Gastroesophageal sphincter (tissue), 4 donors: ENCODE data around the gene RPE. TPM values are rescaled to one million over a fixed set of nuclear protein-coding genes. Genes with fewer than 3 reads are reported as not detected.

Source experiments
- ATAC-seq: fragments of 150-250 bp; one replicate; pipeline ENCODE4 v1.9.1; 2016; ENCODE audit warnings: mild to moderate bottlenecking, moderate library complexity
- H3K27ac ChIP-seq, 4 donors: fragments of 200-600 bp; sonication (generic) in 3 of 4; 1 replicate in 3 of 4; 2 replicates in 1 of 4; pipeline ENCODE4 v1.5.1; 2016 to 2019
- H3K27me3 ChIP-seq: fragments of 200-600 bp; sonication (generic); one replicate; pipeline ENCODE4 v1.5.1; 2019
- H3K36me3 ChIP-seq, 2 donors: fragments of 200-600 bp; sonication (generic); one replicate each; pipeline ENCODE4 v1.5.1; 2019; ENCODE audit warnings: control low read depth in 1 of 2
- H3K4me1 ChIP-seq, 3 donors: fragments of 200-600 bp; sonication (generic); 1 replicate in 2 of 3; 2 replicates in 1 of 3; pipeline ENCODE4 v1.5.1; 2016 to 2019; ENCODE audit warnings: control low read depth in 2 of 3
- H3K4me3 ChIP-seq, 2 donors: fragments of 200-600 bp; sonication (generic); one replicate each; pipeline ENCODE4 v1.5.1; 2019; ENCODE audit warnings: mild to moderate bottlenecking in 1 of 2, moderate library complexity in 1 of 2
- H3K9me3 ChIP-seq, 3 donors: fragments of 200-600 bp; sonication (generic); one replicate each; pipeline ENCODE4 v1.5.1; 2017 to 2019; ENCODE audit warnings: control low read depth in 2 of 3
- CTCF ChIP-seq, 4 experiments: fragments of 200-600 bp in 2 of 4; fragments of 450-650 bp in 2 of 4; sonication (generic) in 1 of 4; IDR thresholded peaks; one replicate each; pipeline ENCODE4 v1.5.1; 2017 to 2019; ENCODE audit warnings: antibody characterized with exemption in 4 of 4, mild to moderate bottlenecking in 2 of 4, moderate library complexity in 2 of 4
- EP300 ChIP-seq: sonication (generic); formaldehyde crosslinking; IDR thresholded peaks from one replicate; pipeline ENCODE4 v1.6.1; 2017; ENCODE audit warnings: antibody characterized with exemption, mild to moderate bottlenecking
- POLR2A ChIP-seq, 2 donors: fragments of 450-650 bp; IDR thresholded peaks; one replicate each; pipeline ENCODE4 v1.6.1; 2017; ENCODE audit warnings: antibody characterized with exemption in 2 of 2, mild to moderate bottlenecking in 2 of 2, moderate library complexity in 1 of 2
- POLR2AphosphoS5 ChIP-seq: sonication (generic); formaldehyde crosslinking; IDR thresholded peaks from one replicate; pipeline ENCODE4 v1.6.1; 2017; ENCODE audit warnings: antibody characterized with exemption
- WGBS, 2 donors: methylation state at CpG; one replicate each; pipeline ENCODE4 v1.1.5; 2018; ENCODE audit warnings: low coverage in 1 of 2; 5-methylcytosine and 5-hydroxymethylcytosine counted together
- total RNA-seq, 4 donors: library from RNA; depleted of rRNA; stranded (reverse); fragments of >200 nt; gene quantifications; one replicate each; pipeline ENCODE4 v1.1.0, GENCODE V29; 2016

Gene RPE
- total RNA-seq, 4 donors from 2014 or later = 49.0 to 63.6 (median 49.7) TPM

- Histone ChIP-seq H3K4me1 (no peaks in the 10 kb centered on the region), H3K4me3 (no peak overlapping the region), H3K27ac (no peak overlapping the region), H3K9me3 (no peaks in the 10 kb centered on the region), H3K27me3 (no peaks in the 10 kb centered on the region), H3K36me3 (peaks cover 0 to 30% of the 10 kb centered on the region in 2 donors)
- TF ChIP-seq EP300 (no peak), CTCF (IDR thresholded peaks at IDR 0.05) (no peak), POLR2A (IDR thresholded peaks at IDR 0.05) (no peak), POLR2AphosphoS5 (no peak)
- WGBS, 2 donors = 75% methylated on average over 1 of the region's 2 CpGs; no CpG with 5 or more reads in 1 of the 2 donors
- ATAC-seq = no peak
Measured at GRCh38 chr2:210063306-210063705, 60.9 kb downstream of the RPE start.

Other genes with a start within 250 kb of the RPE start
- gene UNC80, start 230.8 kb upstream of the RPE start, total RNA-seq = under 1 TPM; under 0.01 to 0.67 (median 0.06) TPM
- gene KANSL1L, start 168.8 kb downstream of the RPE start, total RNA-seq = 10 to 100 TPM; 24.2 to 54.6 (median 37.9) TPM
- gene ACADL, start 222.8 kb downstream of the RPE start, total RNA-seq = 1 to 10 TPM in 3 of 4 donors, under 1 TPM in 1; 0.58 to 5.9 (median 2.5) TPM